BJ (cell line): ENCODE data around the gene GALNT2. TPM values are rescaled to one million over a fixed set of nuclear protein-coding genes. Genes with fewer than 3 reads are reported as not detected.

Source experiments
- CTCF ChIA-PET: fragments of 350-600 bp; formaldehyde crosslinking; extraction: SDS; loops from one replicate; lab custom pipeline; 2021; ENCODE audit warnings: antibody characterized with exemption, inconsistent platforms; lab: Yijun Ruan, JAX
- POLR2A ChIA-PET: fragments of 300-600 bp; sonication (Branson Sonifier 250); formaldehyde crosslinking; extraction: SDS; loops from one replicate; lab custom pipeline; 2021; ENCODE audit warnings: antibody characterized with exemption; lab: Charles Lee
- DNase-seq: peaks from one replicate; pipeline ENCODE4 v3.0.0-alpha.2; 2011; ENCODE audit warnings: low read depth
- H3K27me3 ChIP-seq: 2 replicates; pipeline ENCODE4 v1.6.0; 2011; ENCODE audit warnings: low read length; ENCODE audit not compliant: control insufficient read depth, insufficient read depth
- H3K36me3 ChIP-seq: 2 replicates; pipeline ENCODE4 v1.5.1; 2011; ENCODE audit warnings: low read length; ENCODE audit not compliant: control insufficient read depth, insufficient read depth
- H3K4me3 ChIP-seq: 2 replicates; pipeline ENCODE4 v1.5.1; 2011; ENCODE audit warnings: low read depth, mild to moderate bottlenecking, control low read depth, low read length
- CTCF ChIP-seq: IDR thresholded peaks from 2 replicates; pipeline ENCODE4 v1.5.1; 2011; ENCODE audit warnings: low read depth, mild to moderate bottlenecking, control low read depth, inconsistent platforms, low read length, moderate library complexity; ENCODE audit not compliant: insufficient read depth
- polyA plus RNA-seq: library from polyadenylated mRNA; depleted of rRNA; stranded (reverse); fragments of >200 nt; gene quantifications from 2 replicates; pipeline ENCODE4 v1.2.3, GENCODE V29; 2011

Gene GALNT2
- polyA plus RNA-seq, 1 experiment = 90.9 TPM

DNA sequence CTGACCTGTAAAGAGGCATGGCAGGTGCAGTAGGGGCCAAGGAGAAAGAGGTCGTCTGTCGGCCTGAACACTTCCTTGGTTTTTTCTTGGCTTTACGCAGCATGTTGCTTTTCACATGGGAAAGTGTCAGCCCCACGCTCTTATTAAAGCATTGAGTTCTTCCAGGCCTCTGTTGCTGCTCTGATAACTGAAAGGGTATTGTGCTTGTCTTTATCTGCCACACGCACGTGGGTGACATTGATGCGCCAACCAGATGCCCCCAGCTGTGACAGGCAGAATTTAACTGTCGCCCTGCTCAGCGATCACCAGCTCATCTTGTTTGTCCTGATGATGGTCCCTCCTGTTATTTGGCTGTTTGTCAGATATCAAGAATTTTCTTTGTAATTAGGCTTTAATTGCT lies 76.5 kb downstream of the GALNT2 start:
- no peaks in the 10 kb centered on the region for H3K36me3 ChIP-seq
- CTCF ChIA-PET = no interaction called here
- no peak overlapping the region for H3K4me3 ChIP-seq
- TF ChIP-seq CTCF = no peak
- POLR2A ChIA-PET = no interaction called here
- no peak for DNase-seq
- H3K27me3 ChIP-seq = no peaks in the 10 kb centered on the region

DNA sequence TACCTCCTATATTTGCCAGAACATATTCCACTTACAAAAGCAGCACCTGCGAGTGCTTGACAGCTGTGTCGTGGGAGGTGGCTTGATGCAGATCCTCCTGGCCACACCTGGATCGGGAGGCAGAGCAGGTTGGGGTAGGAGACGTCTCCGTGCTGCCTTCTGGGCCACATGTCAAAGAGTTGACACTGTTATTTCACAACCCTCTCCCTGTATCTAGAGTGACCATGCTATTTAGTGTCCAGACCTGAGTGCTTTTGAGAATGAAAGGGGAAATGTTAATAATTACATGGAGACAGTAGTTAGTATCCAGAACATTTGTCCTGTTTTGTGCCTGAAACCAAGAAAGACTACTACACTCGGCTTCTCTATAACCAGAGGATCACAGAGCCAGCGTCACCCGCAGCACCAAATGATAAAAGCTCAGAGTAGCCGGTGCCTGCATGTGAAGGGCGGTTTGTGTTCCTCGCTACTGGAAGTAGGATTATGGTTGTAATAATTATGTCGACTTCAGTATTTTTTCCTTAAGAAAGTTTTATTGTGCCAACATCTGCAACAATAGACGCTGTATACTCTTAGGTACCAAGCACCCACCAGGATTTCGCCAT lies 77.1 kb downstream of the GALNT2 start:
- H3K4me3 ChIP-seq = no peak overlapping the region
- ChIA-PET POLR2A (no interaction called here), CTCF (no interaction called here)
- no peak for TF ChIP-seq CTCF
- H3K36me3 ChIP-seq = no peaks in the 10 kb centered on the region
- no peaks in the 10 kb centered on the region for H3K27me3 ChIP-seq
- DNase-seq = no peak

DNA sequence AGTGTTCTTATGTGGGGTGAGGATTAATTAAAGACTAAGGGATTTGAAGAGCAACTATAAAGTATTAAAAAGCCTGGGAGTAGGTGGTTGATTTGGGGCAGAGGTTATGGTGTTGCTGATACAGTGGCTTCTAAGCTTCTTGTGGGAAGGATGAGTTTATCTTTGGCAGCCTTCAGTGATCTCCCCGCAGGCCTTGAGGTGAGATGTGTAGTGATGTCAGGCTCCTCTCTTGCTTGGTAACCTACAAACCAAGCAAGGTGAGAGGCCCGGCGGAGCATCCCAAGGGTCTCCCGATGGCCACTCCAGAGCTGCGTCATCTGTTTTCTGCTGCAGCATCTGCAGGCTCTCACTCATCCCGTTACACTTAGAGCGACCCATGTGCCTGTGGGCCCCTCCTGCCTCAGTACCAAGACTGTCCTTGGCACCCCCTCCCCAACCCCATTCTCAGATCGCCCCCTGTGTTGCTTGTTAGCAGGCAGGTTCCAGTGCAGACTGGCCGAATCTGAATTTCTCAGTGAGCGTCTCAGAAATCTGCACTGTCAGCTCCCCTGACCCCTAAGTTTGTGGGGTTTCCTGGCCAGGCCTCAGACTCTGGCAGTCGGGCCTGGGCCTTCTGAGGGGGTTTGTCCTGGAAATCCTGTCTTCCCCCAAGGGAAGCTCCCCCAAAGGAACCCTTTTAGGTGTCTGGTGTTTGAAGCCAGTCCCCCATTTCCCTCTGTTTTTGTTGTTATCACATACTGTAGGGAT lies 77.9 kb downstream of the GALNT2 start:
- POLR2A ChIA-PET = no interaction called here
- Histone ChIP-seq H3K36me3 (no peaks in the 10 kb centered on the region), H3K4me3 (no peak overlapping the region), H3K27me3 (no peaks in the 10 kb centered on the region)
- CTCF ChIA-PET = no interaction called here
- no peak for DNase-seq
- TF ChIP-seq CTCF = no peak

- Histone ChIP-seq H3K27me3 (no peaks in the 10 kb centered on the region), H3K4me3 (no peak overlapping the region), H3K36me3 (no peaks in the 10 kb centered on the region)
- ChIA-PET CTCF (no interaction called here), POLR2A (no interaction called here)
- DNase-seq = no peak
- TF ChIP-seq CTCF = no peak
Observed at GRCh38 chr1:230145505-230145899, 78.5 kb downstream of the GALNT2 start.

- POLR2A ChIA-PET = no interaction called here
- no peaks in the 10 kb centered on the region for H3K27me3 ChIP-seq
- no peaks in the 10 kb centered on the region for H3K36me3 ChIP-seq
- CTCF ChIA-PET = no interaction called here
- no peak for DNase-seq
- no peak for TF ChIP-seq CTCF
- H3K4me3 ChIP-seq = no peak overlapping the region
Observed at GRCh38 chr1:230145953-230146476, 79.0 kb downstream of the GALNT2 start.
